CD4-positive, CD25-positive, alpha-beta regulatory T cell (primary cell): ENCODE data around the gene RBM28. TPM values are rescaled to one million over a fixed set of nuclear protein-coding genes. Genes with fewer than 3 reads are reported as not detected.

Experiments used
- ATAC-seq, 2 donors: fragments of 150-1000 bp; cut with Tn5 transposase; one replicate each; pipeline ENCODE4 v1.10.0; 2021; ENCODE audit warnings: low read depth in 2 of 2, moderate number of reproducible peaks in 2 of 2, moderate library complexity in 1 of 2
- DNase-seq, 3 donors: peaks; one replicate each; pipeline versions ENCODE4 v3.0.0 to v3.0.0-alpha.2; 2012 to 2022; ENCODE audit warnings: mixed read lengths in 1 of 3
- H3K27ac ChIP-seq: one replicate; pipeline ENCODE4 v1.7.0; 2013; ENCODE audit warnings: mild to moderate bottlenecking, low read length; ENCODE audit not compliant: insufficient read depth, poor library complexity, severe bottlenecking
- H3K27me3 ChIP-seq: one replicate; pipeline ENCODE4 v1.7.0; 2013; ENCODE audit warnings: low read length; ENCODE audit not compliant: control insufficient read depth, insufficient read depth
- H3K36me3 ChIP-seq: one replicate; pipeline ENCODE4 v1.7.0; 2013; ENCODE audit warnings: mild to moderate bottlenecking, low read length, moderate library complexity; ENCODE audit not compliant: control insufficient read depth, insufficient read depth
- H3K4me1 ChIP-seq: 2 replicates; pipeline ENCODE4 v1.7.0; 2013; ENCODE audit warnings: mild to moderate bottlenecking, low read length; ENCODE audit not compliant: insufficient read depth, control insufficient read depth, poor library complexity, severe bottlenecking
- H3K4me3 ChIP-seq: one replicate; pipeline ENCODE4 v1.7.0; 2013; ENCODE audit warnings: low read depth, mild to moderate bottlenecking, low read length, moderate library complexity
- H3K9me3 ChIP-seq, 2 experiments: 1 replicate in 1 of 2; 2 replicates in 1 of 2; pipeline ENCODE4 v1.7.0; 2013; ENCODE audit warnings: low read length in 2 of 2, mild to moderate bottlenecking in 1 of 2, moderate library complexity in 1 of 2; ENCODE audit not compliant: control insufficient read depth in 2 of 2
- H3K27ac Mint-ChIP-seq, 3 donors: one replicate each; pipeline ENCODE4 v1.8.0; 2020 to 2022; ENCODE audit warnings: mild to moderate bottlenecking in 3 of 3, mixed read lengths in 3 of 3, moderate library complexity in 2 of 3
- H3K27me3 Mint-ChIP-seq: one replicate; pipeline ENCODE4 v1.8.0; 2022; ENCODE audit warnings: mild to moderate bottlenecking, mixed read lengths
- H3K36me3 Mint-ChIP-seq: one replicate; pipeline ENCODE4 v1.8.0; 2020; ENCODE audit warnings: mixed read lengths
- H3K4me1 Mint-ChIP-seq, 4 donors: one replicate each; pipeline ENCODE4 v1.8.0; 2020 to 2022; ENCODE audit warnings: mixed read lengths in 4 of 4, mild to moderate bottlenecking in 1 of 4
- H3K4me3 Mint-ChIP-seq, 4 donors: one replicate each; pipeline ENCODE4 v1.8.0; 2020 to 2022; ENCODE audit warnings: mild to moderate bottlenecking in 4 of 4, mixed read lengths in 4 of 4, moderate library complexity in 3 of 4
- H3K9me3 Mint-ChIP-seq, 7 donors: one replicate each; pipeline ENCODE4 v1.8.0; 2020 to 2022; ENCODE audit warnings: mixed read lengths in 7 of 7, mild to moderate bottlenecking in 3 of 7, moderate library complexity in 2 of 7
- polyA plus RNA-seq, 4 donors: library from polyadenylated mRNA; unstranded; fragments of 300-500 nt; fragmentation: Illumina TruSeq; gene quantifications; one replicate each; pipeline ENCODE4 v1.2.3, GENCODE V29; 2021
- total RNA-seq: library from RNA; stranded (reverse); gene quantifications from one replicate; pipeline ENCODE4 v1.2.3, GENCODE V29; 2022

The RBM28 gene
- total and polyA plus RNA-seq, 5 donors from 2014 or later: 2.0 to 28.3 (median 7.6) TPM

- no peak for DNase-seq
- H3K4me1 ChIP-seq: peaks cover 18% of the 10 kb centered on the region
- no peak overlapping the region for H3K4me3 ChIP-seq
- H3K4me1 Mint-ChIP-seq: peaks cover 0 to 21% (median 5%) of the 10 kb centered on the region in 4 donors
- H3K27ac Mint-ChIP-seq: no peak overlapping the region
- H3K4me3 Mint-ChIP-seq: peak overlapping the region in 1 of 4 donors; percentile 27
- H3K9me3 ChIP-seq: no peaks in the 10 kb centered on the region
- peaks cover 67% of the 10 kb centered on the region for H3K27me3 Mint-ChIP-seq
- H3K36me3 ChIP-seq: no peaks in the 10 kb centered on the region
- ATAC-seq: no peak
- H3K27ac ChIP-seq: no peak overlapping the region
- H3K36me3 Mint-ChIP-seq: no peaks in the 10 kb centered on the region
- peaks cover 0 to 4% (median 0%) of the 10 kb centered on the region in 7 donors for H3K9me3 Mint-ChIP-seq
- H3K27me3 ChIP-seq: peaks cover 26% of the 10 kb centered on the region
These were observed 15.6 kb upstream of the RBM28 start for GRCh38 chr7:128359336-128359735.

- Histone ChIP-seq H3K36me3 (no peaks in the 10 kb centered on the region), H3K9me3 (no peaks in the 10 kb centered on the region), H3K27me3 (peaks cover 22% of the 10 kb centered on the region), H3K27ac (no peak overlapping the region), H3K4me1 (peaks cover 18% of the 10 kb centered on the region), H3K4me3 (no peak overlapping the region)
- DNase-seq (no peak), ATAC-seq (no peak)
- Mint-ChIP-seq H3K27ac (no peak overlapping the region), H3K4me3 (peak overlapping the region in 2 of 4 donors; percentile 33 to 83), H3K27me3 (peaks cover 67% of the 10 kb centered on the region), H3K4me1 (peaks cover 0 to 24% (median 8%) of the 10 kb centered on the region in 4 donors), H3K36me3 (no peaks in the 10 kb centered on the region), H3K9me3 (peaks cover 0 to 4% (median 0%) of the 10 kb centered on the region in 7 donors)
These were observed 14.5 kb upstream of the RBM28 start for GRCh38 chr7:128358233-128358632.

- no peak overlapping the region for H3K4me3 ChIP-seq
- H3K4me1 ChIP-seq: peaks cover 20% of the 10 kb centered on the region
- DNase-seq (no peak), ATAC-seq (no peak)
- Mint-ChIP-seq H3K9me3 (peaks cover 0 to 7% (median 0%) of the 10 kb centered on the region in 7 donors), H3K36me3 (no peaks in the 10 kb centered on the region), H3K4me1 (peaks cover 0 to 24% (median 10%) of the 10 kb centered on the region in 4 donors), H3K4me3 (no peak overlapping the region), H3K27ac (no peak overlapping the region), H3K27me3 (peaks cover 64% of the 10 kb centered on the region)
- no peaks in the 10 kb centered on the region for H3K9me3 ChIP-seq
- no peaks in the 10 kb centered on the region for H3K36me3 ChIP-seq
- peaks cover 18% of the 10 kb centered on the region for H3K27me3 ChIP-seq
- no peak overlapping the region for H3K27ac ChIP-seq
These were observed 13.5 kb upstream of the RBM28 start for GRCh38 chr7:128357217-128357613.

DNA sequence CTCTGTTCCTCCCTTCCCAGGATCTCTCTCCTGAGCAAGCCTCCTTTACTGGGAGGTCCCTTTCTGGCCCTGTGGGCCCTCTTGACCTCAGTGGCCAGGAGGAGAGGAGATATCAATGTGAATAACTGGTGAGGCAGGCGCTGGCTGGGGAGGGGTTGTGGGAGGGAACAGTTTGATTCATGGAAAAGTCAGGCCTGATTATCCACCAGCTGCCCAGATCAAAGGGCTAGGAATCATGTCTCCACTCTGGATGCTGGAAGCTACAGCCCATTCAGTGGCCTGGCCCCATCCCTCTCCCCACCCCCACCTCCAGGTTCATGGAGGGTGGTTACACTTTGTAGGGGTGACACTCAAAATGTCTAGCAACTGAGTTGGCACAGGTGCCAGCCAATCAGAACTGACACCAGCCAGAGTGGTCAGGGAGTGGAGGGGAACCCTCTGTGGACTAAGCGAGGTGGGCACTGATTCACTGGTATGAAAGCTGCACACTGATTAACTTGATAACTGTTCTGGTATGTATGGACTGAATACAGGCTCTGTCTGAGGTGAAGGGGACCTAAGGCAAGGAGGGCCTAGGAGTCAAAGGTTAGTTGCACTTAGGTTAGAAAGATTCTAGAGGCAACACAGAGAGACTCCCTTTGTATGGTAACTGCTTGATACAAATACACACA lies 13.0 kb upstream of the RBM28 start:
- no peak overlapping the region for H3K4me3 ChIP-seq

GRCh38 chr7:128353610-128354009 lies 9.9 kb upstream of the RBM28 start:
- H3K4me3 ChIP-seq: no peak overlapping the region
- DNase-seq: no peak
- H3K4me1 ChIP-seq: peaks cover 14% of the 10 kb centered on the region
- peak overlapping the region in 3 of 4 donors; percentile 22 to 47 (median 32) for H3K4me3 Mint-ChIP-seq
- no peaks in the 10 kb centered on the region for H3K36me3 ChIP-seq
- H3K27ac Mint-ChIP-seq: no peak overlapping the region
- peaks cover 0 to 11% (median 7%) of the 10 kb centered on the region in 4 donors for H3K4me1 Mint-ChIP-seq
- peaks cover 0 to 5% (median 0%) of the 10 kb centered on the region in 7 donors for H3K9me3 Mint-ChIP-seq
- ATAC-seq: no peak
- no peaks in the 10 kb centered on the region for H3K9me3 ChIP-seq
- peaks cover 18% of the 10 kb centered on the region for H3K27me3 ChIP-seq
- no peaks in the 10 kb centered on the region for H3K36me3 Mint-ChIP-seq
- H3K27ac ChIP-seq: no peak overlapping the region
- H3K27me3 Mint-ChIP-seq: peaks cover 54% of the 10 kb centered on the region

More for the DNA sequence above, 13.0 kb upstream of the RBM28 start:
- Histone ChIP-seq H3K36me3 (no peaks in the 10 kb centered on the region), H3K27me3 (peaks cover 15% of the 10 kb centered on the region), H3K4me1 (peaks cover 21% of the 10 kb centered on the region), H3K9me3 (no peaks in the 10 kb centered on the region), H3K27ac (no peak overlapping the region)
- Mint-ChIP-seq H3K27ac (no peak overlapping the region), H3K4me1 (peaks cover 0 to 19% (median 8%) of the 10 kb centered on the region in 4 donors), H3K9me3 (peaks cover 0 to 3% (median 0%) of the 10 kb centered on the region in 7 donors), H3K27me3 (peaks cover 58% of the 10 kb centered on the region), H3K36me3 (no peaks in the 10 kb centered on the region), H3K4me3 (no peak overlapping the region)
- no peak for ATAC-seq
- no peak for DNase-seq

- no peak overlapping the region for H3K27ac Mint-ChIP-seq
These were observed 9.5 kb upstream of the RBM28 start for GRCh38 chr7:128353189-128353588.

GRCh38 chr7:128352636-128353035 lies 8.9 kb upstream of the RBM28 start:
- peaks cover 55% of the 10 kb centered on the region for H3K27me3 Mint-ChIP-seq
- H3K27ac Mint-ChIP-seq: peak overlapping the region in 1 of 3 donors; percentile 50
- Histone ChIP-seq H3K27me3 (peaks cover 15% of the 10 kb centered on the region), H3K36me3 (no peaks in the 10 kb centered on the region), H3K4me1 (peaks cover 14% of the 10 kb centered on the region), H3K27ac (no peak overlapping the region), H3K9me3 (no peaks in the 10 kb centered on the region), H3K4me3 (no peak overlapping the region)
- peak overlapping the region in 2 of 4 donors; percentile 32 to 67 for H3K4me3 Mint-ChIP-seq
- no peak for DNase-seq
- H3K36me3 Mint-ChIP-seq: no peaks in the 10 kb centered on the region
- ATAC-seq: no peak
- H3K9me3 Mint-ChIP-seq: peaks cover 0 to 6% (median 0%) of the 10 kb centered on the region in 7 donors
- H3K4me1 Mint-ChIP-seq: peaks cover 0 to 11% (median 7%) of the 10 kb centered on the region in 4 donors

More at GRCh38 chr7:128353189-128353588, 9.5 kb upstream of the RBM28 start:
- peak overlapping the region; percentile 12 to 67 (median 27) for H3K4me3 Mint-ChIP-seq
- peaks cover 0 to 6% (median 0%) of the 10 kb centered on the region in 7 donors for H3K9me3 Mint-ChIP-seq
- H3K4me1 Mint-ChIP-seq: peaks cover 0 to 11% (median 7%) of the 10 kb centered on the region in 4 donors
- Histone ChIP-seq H3K4me3 (no peak overlapping the region), H3K9me3 (no peaks in the 10 kb centered on the region), H3K36me3 (no peaks in the 10 kb centered on the region), H3K27ac (no peak overlapping the region), H3K4me1 (peaks cover 14% of the 10 kb centered on the region), H3K27me3 (peaks cover 17% of the 10 kb centered on the region)
- DNase-seq: no peak
- no peak for ATAC-seq
- peaks cover 57% of the 10 kb centered on the region for H3K27me3 Mint-ChIP-seq
- no peaks in the 10 kb centered on the region for H3K36me3 Mint-ChIP-seq
